AG04450 (cell line): ENCODE data around the gene CCNF. TPM values are rescaled to one million over a fixed set of nuclear protein-coding genes. Genes with fewer than 3 reads are reported as not detected.

Experiments
- CTCF ChIA-PET: fragments of 300-600, 350-600 bp; formaldehyde crosslinking; extraction: SDS; loops from one replicate; lab custom pipeline; 2022; ENCODE audit warnings: antibody characterized with exemption, inconsistent platforms; lab: Charles Lee
- POLR2A ChIA-PET: fragments of 350-600 bp; formaldehyde crosslinking; extraction: SDS; loops from one replicate; lab custom pipeline; 2021; ENCODE audit warnings: antibody characterized with exemption, inconsistent platforms; lab: Yijun Ruan, JAX
- DNase-seq: peaks from one replicate; pipeline ENCODE4 v3.0.0-alpha.2; 2011; ENCODE audit warnings: low read depth, low spot score
- H3K27ac ChIP-seq: one replicate; pipeline ENCODE4 v1.5.1; 2012; ENCODE audit warnings: low read depth, low read length, control low read depth
- H3K27me3 ChIP-seq: one replicate; pipeline ENCODE4 v1.6.0; 2012; ENCODE audit warnings: low read length; ENCODE audit not compliant: control insufficient read depth, insufficient read depth
- H3K4me3 ChIP-seq: 2 replicates; pipeline ENCODE4 v1.5.1; 2011; ENCODE audit warnings: mild to moderate bottlenecking, low read depth, low read length, control low read depth
- H3K9me3 ChIP-seq: 2 replicates; pipeline ENCODE4 v1.5.1; 2012; ENCODE audit warnings: low read length; ENCODE audit not compliant: control insufficient read depth, insufficient read depth
- polyA plus RNA-seq: library from polyadenylated mRNA; depleted of rRNA; stranded (reverse); fragments of >200 nt; gene quantifications from 2 replicates; pipeline ENCODE4 v1.2.3, GENCODE V29; 2011
- TF ChIP-seq, protein P1 (sequence below): IDR thresholded peaks from 2 replicates; pipeline ENCODE4 v1.5.1; 2011; ENCODE audit warnings: low read depth, low read length, control low read depth, inconsistent platforms

The CCNF gene
- polyA plus RNA-seq, 1 experiment = 2.3 TPM

DNA sequence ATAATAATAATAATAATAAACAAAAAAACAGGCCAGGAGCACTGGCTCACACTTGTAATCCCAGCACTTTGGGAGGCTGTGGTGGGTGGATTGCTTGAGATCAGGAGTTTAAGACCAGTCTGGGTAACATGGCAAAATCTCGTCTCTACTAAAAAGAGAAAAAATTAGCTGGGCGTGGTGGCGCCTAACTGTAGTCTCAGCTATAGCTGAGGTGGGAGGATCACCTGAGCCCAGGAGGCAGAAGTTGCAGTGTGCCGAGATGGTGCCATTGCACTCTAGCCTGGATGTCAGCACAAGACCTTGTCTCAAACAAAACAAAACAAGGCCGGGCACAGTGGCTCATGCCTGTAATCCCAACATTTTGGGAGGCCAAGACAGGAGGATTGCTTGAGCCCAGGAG is 65.8 kb downstream of the CCNF start:
- CTCF ChIA-PET = no interaction called here
- POLR2A ChIA-PET = no interaction called here
- TF ChIP-seq, protein P1, sequence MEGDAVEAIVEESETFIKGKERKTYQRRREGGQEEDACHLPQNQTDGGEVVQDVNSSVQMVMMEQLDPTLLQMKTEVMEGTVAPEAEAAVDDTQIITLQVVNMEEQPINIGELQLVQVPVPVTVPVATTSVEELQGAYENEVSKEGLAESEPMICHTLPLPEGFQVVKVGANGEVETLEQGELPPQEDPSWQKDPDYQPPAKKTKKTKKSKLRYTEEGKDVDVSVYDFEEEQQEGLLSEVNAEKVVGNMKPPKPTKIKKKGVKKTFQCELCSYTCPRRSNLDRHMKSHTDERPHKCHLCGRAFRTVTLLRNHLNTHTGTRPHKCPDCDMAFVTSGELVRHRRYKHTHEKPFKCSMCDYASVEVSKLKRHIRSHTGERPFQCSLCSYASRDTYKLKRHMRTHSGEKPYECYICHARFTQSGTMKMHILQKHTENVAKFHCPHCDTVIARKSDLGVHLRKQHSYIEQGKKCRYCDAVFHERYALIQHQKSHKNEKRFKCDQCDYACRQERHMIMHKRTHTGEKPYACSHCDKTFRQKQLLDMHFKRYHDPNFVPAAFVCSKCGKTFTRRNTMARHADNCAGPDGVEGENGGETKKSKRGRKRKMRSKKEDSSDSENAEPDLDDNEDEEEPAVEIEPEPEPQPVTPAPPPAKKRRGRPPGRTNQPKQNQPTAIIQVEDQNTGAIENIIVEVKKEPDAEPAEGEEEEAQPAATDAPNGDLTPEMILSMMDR = no peak

DNA sequence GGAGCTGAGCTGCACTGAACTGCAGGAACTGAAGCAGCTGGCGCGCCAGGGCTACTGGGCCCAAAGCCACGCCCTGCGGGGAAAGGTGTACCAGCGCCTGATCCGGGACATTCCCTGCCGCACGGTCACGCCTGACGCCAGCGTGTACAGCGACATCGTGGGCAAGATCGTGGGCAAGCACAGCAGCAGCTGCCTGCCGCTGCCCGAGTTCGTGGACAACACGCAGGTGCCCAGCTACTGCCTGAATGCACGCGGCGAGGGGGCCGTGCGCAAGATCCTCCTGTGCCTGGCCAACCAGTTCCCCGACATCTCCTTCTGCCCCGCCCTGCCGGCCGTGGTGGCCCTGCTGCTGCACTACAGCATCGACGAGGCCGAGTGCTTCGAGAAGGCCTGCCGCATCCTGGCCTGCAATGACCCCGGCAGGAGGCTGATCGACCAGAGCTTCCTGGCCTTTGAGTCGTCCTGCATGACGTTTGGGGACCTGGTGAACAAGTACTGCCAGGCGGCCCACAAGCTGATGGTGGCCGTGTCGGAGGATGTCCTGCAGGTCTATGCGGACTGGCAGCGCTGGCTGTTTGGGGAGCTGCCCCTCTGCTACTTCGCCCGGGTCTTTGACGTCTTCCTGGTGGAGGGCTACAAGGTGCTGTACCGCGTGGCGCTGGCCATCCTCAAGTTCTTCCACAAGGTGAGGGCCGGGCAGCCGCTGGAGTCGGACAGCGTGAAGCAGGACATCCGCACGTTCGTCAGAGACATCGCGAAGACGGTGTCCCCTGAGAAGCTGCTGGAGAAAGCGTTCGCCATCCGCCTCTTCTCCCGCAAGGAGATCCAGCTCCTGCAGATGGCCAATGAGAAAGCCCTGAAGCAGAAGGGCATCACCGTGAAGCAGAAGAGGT is 67.2 kb downstream of the CCNF start:
- Histone ChIP-seq H3K4me3 (no peak overlapping the region), H3K27me3 (no peaks in the 10 kb centered on the region), H3K27ac (no peak overlapping the region), H3K9me3 (no peaks in the 10 kb centered on the region; the same call in 1 of the 2 replicates)
- DNase-seq = no peak
- ChIA-PET CTCF (no interaction called here), POLR2A (no interaction called here)
- TF ChIP-seq, protein P1 = no peak

More for the DNA sequence above, 65.8 kb downstream of the CCNF start:
- Histone ChIP-seq H3K9me3 (no peaks in the 10 kb centered on the region; the same call in 1 of the 2 replicates), H3K4me3 (no peak overlapping the region), H3K27me3 (no peaks in the 10 kb centered on the region), H3K27ac (no peak overlapping the region)
- no peak for DNase-seq

DNA sequence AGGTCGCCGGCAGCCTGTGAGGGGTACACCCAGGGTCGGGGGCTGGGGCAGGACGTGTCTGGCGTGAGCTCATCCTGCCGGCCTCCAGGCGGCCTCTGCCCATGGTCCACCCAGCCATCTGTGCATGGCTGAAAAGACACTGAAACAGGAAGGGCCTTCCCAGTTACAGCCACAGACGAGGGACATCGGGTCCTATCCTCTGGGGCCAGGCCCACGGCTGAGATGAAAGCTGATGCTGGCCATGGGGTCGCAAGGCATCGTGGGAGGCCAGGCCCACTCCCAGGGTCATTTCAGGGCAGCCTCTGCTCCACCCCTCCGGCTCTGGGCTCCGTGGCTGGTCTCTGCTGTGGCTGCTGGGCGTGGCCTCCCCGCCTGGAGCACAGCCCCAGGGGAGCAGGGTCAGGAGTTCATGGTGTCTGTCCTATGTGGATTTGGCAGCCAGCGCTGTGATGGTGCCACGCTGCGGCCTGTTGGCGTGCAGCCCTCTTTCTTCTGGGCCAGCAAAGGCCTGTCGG is 67.9 kb downstream of the CCNF start:
- TF ChIP-seq, protein P1 = no peak
- Histone ChIP-seq H3K4me3 (no peak overlapping the region), H3K27me3 (no peaks in the 10 kb centered on the region), H3K9me3 (no peaks in the 10 kb centered on the region; the same call in 1 of the 2 replicates), H3K27ac (no peak overlapping the region)
- POLR2A ChIA-PET = no interaction called here
- CTCF ChIA-PET = no interaction called here
- DNase-seq = no peak

DNA sequence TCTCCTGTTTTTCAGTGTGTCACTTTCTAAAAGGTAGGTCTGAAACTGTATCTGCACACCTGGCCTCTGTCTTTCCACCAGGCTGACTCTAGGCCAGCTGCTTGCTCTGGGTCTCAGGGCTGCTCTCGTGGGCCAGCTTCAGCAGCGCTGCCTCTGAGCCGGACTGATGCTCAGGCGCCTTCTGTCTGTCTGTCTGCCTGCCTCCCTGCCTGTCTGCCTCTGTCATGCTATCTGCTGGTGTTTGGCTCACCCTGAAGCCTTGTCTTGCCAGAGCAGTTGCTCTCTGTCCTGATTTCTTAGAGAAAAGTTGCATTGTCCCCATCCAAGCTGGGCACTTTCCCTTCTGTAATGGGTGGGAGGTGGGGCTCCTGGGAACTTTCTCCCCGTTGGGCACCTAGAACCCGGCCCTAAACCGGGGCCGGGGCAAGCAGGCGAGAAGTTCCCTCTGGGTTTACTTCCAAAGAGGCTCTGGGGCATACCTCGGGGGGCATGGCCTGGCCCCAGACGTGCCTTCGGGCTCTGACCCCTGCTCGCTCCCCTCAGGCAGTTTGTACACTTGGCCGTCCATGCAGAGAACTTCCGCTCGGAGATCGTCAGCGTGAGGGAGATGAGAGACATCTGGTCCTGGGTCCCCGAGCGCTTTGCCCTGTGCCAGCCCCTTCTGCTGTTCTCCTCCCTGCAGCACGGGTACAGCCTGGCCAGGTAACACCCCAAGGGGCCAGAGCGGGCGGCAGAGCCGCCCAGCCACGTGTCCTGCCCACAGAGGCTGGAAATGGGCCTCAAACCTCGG is 68.6 kb downstream of the CCNF start:
- Histone ChIP-seq H3K27me3 (no peaks in the 10 kb centered on the region), H3K9me3 (no peaks in the 10 kb centered on the region; the same call in 1 of the 2 replicates), H3K4me3 (no peak overlapping the region), H3K27ac (no peak overlapping the region)
- DNase-seq = no peak
- ChIA-PET CTCF (no interaction called here), POLR2A (interaction anchor here (0.9 kb wide), 1 partner anchor 23 kb away, joined by 3 read pairs; the partner anchor contains the start of gene TBC1D24)
- TF ChIP-seq, protein P1 = no peak
